KOPT-K1 (cell line): ENCODE data around the gene CD300LG.
"Not testable (repeated sequence)": the region's sequence is repeated elsewhere in the genome, so short reads cannot be mapped to it uniquely, and the experiment has no call there.

Experiments
- H3K27ac ChIP-seq: fragments of 200-600 bp; sonication (generic); 2 replicates; pipeline ENCODE4 v1.5.1; 2016; ENCODE audit warnings: antibody characterized with exemption, mild to moderate bottlenecking, low read depth, low read length; ENCODE audit not compliant: poor library complexity, severe bottlenecking
- H3K36me3 ChIP-seq: fragments of 200-600 bp; sonication (generic); 2 replicates; pipeline ENCODE4 v1.5.1; 2017; ENCODE audit warnings: antibody characterized with exemption, mild to moderate bottlenecking, low read length, moderate library complexity; ENCODE audit not compliant: insufficient read depth
- H3K9me3 ChIP-seq: fragments of 200-600 bp; sonication (generic); 2 replicates; pipeline ENCODE4 v1.5.1; 2017; ENCODE audit warnings: antibody characterized with exemption, low read length, mild to moderate bottlenecking; ENCODE audit not compliant: insufficient read depth, poor library complexity, severe bottlenecking

CD300LG gene, protein sequence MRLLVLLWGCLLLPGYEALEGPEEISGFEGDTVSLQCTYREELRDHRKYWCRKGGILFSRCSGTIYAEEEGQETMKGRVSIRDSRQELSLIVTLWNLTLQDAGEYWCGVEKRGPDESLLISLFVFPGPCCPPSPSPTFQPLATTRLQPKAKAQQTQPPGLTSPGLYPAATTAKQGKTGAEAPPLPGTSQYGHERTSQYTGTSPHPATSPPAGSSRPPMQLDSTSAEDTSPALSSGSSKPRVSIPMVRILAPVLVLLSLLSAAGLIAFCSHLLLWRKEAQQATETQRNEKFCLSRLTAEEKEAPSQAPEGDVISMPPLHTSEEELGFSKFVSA

DNA sequence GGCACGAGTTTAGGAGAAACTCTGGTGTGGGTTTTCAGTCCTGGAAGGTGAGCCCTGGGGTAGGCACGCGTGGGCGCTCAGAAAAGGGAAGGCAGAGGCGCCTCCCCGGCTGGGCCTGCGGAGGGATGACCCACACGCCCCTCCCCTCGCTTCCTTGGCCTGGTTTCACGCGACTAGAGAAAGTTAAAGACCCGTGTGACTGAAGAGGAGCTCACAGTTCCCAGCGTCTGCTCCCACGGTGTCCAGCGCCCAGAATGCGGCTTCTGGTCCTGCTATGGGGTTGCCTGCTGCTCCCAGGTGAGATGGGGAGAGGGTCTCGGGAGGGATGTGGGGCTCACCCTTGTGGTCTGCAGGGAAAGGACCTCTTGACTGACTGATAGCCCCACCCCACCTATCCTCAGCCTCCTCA lies at the start of gene CD300LG:
CD300LG (plus strand) TSS at position 214 of the 409 bp plus-strand sequence; CDS start at position 255, 41 bp downstream.
- no peak within 1 kb of the TSS for H3K27ac ChIP-seq
- H3K9me3 ChIP-seq, result no peaks in the 10 kb centered on the region
- no peaks in the 10 kb centered on the region for H3K36me3 ChIP-seq

DNA sequence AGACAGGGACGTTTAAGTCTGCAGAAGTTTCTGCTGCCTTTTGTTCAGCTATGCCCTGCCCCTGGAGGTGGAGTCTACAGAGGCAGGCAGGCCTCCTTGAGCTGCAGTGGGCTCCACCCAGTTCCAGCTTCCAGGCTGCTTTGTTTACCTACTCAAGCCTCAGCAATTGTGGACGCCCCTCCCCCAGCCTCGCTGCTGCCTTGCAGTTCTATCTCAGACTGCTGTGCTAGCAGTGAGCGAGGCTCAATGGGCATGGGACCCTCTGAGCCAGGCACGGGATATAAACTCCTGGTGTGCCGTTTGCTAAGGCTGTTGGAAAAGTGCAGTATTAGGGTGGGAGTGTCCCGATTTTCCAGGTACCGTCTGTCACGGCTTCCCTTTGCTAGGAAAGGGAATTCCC lies 49.0 kb upstream of the CD300LG start:
- not testable (repeated sequence) for H3K36me3 ChIP-seq, H3K9me3 ChIP-seq, H3K27ac ChIP-seq

DNA sequence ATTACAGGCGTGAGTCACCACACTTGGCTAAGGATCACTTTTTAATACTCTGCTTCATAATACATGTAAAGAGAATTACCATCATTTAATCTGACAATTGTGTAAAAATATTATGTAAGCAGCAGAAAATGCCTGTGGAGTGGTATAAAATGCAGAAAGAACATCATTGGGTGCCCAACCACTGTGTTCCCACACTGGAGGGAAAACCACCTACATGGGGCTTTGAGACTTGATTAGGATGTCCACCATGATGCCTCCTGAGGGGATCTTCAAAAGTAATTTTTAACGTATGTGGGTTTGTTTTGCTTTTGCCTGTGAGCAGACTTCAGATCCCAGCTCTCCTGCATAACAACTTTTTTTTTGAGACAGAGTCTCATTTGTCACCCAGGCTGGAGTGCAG lies 47.9 kb upstream of the CD300LG start:
- Histone ChIP-seq H3K27ac (no peak overlapping the region), H3K36me3 (no peaks in the 10 kb centered on the region), H3K9me3 (no peaks in the 10 kb centered on the region)

DNA sequence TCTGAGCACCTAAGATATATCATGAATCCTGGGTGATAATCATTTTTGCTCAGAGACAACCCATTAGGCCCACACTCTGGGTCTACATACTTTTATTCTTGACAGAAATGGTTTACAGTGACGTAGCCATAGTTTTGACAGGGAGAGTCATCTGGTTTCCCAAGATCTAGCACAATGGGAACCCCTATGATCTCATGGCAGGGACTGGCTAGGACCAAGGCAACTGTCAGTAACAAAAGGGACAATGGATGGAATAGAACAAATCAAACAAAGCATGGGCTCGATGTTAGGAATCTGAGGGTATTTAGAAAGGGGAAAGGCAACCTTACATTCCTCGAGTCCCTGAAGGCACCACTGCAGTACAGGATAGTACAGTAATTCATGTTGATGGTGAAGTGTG lies 46.2 kb upstream of the CD300LG start:
- peaks cover 11% of the 10 kb centered on the region for H3K9me3 ChIP-seq
- no peaks in the 10 kb centered on the region for H3K36me3 ChIP-seq
- no peak overlapping the region for H3K27ac ChIP-seq

GRCh38 chr17:43801844-43802243 lies 45.1 kb upstream of the CD300LG start:
- Histone ChIP-seq H3K36me3 (no peaks in the 10 kb centered on the region), H3K9me3 (peaks cover 11% of the 10 kb centered on the region), H3K27ac (no peak overlapping the region)

DNA sequence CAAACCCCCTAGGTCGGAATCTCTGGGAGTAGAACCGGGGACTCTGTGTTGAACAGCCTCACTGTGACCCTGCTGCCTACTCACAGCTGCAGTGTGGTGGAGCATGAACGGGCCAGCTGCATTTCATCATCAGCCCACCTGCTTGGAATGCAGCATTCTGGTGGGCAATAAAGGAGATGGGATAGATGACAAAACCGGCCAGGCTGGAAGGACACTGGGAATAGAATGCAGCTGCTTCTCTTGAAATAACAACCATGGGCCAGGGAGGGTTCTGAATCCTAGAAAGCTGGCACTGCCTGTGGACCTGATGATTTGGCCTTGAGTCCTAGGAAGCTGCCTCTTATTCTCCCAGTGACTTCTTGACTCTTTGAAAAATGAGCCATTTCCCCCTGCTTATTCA lies 43.2 kb upstream of the CD300LG start:
- H3K9me3 ChIP-seq, result peaks cover 11% of the 10 kb centered on the region
- no peak overlapping the region for H3K27ac ChIP-seq
- H3K36me3 ChIP-seq, result no peaks in the 10 kb centered on the region

DNA sequence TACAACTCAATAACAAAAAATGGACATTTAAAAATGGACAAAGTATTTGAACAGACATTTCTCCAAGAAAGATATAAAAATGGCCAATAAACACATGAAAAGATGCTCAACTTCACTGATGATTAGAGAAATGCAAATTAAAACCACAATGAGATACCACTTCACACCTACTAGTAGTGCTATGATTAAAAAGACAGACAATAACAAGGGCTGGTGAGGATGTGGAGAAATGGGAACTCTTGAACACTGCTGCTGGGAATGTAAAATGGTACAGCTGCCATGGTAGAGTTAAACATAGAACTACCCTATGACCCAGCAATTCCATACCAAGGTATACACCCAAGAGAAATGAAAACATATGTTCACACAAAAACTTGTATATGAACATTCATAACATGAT lies 41.9 kb upstream of the CD300LG start:
- Histone ChIP-seq H3K9me3 (peaks cover 11% of the 10 kb centered on the region), H3K27ac (no peak overlapping the region), H3K36me3 (no peaks in the 10 kb centered on the region)

GRCh38 chr17:43808076-43808475 lies 38.9 kb upstream of the CD300LG start:
- Histone ChIP-seq H3K27ac (no peak overlapping the region), H3K9me3 (peaks cover 11% of the 10 kb centered on the region), H3K36me3 (no peaks in the 10 kb centered on the region)

- no peak overlapping the region for H3K27ac ChIP-seq
- no peaks in the 10 kb centered on the region for H3K36me3 ChIP-seq
- peaks cover 11% of the 10 kb centered on the region for H3K9me3 ChIP-seq
Measured at GRCh38 chr17:43809121-43809520, 37.9 kb upstream of the CD300LG start.

DNA sequence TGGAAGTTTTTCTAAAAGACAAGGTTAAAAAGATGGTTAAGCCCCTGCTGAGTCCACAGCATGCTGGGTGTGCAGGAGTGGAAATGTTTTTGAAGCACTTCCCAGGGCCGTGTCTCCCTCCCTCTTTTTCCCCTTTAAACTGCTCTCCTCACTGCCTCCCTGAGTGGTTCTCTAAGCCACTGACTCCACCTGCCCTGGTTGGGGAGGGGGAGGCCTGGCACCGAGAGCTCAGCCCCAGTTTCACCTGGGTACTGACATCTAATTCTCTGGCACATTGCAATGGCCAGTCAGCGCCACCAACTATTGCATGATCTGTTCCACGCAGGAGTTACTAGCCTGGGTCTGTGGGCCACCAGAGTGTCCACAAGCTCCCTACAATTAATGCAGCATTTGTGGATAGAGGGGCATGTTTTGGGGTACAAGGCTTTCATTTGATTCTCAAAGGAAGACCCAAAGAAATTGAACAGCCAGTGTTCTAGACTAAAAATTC lies 36.7 kb upstream of the CD300LG start:
- H3K9me3 ChIP-seq, result peaks cover 4% of the 10 kb centered on the region
- no peak overlapping the region for H3K27ac ChIP-seq
- H3K36me3 ChIP-seq, result no peaks in the 10 kb centered on the region

- no peaks in the 10 kb centered on the region for H3K9me3 ChIP-seq
- H3K36me3 ChIP-seq, result no peaks in the 10 kb centered on the region
- H3K27ac ChIP-seq, result no peak overlapping the region
Measured at GRCh38 chr17:43810823-43811222, 36.2 kb upstream of the CD300LG start.

DNA sequence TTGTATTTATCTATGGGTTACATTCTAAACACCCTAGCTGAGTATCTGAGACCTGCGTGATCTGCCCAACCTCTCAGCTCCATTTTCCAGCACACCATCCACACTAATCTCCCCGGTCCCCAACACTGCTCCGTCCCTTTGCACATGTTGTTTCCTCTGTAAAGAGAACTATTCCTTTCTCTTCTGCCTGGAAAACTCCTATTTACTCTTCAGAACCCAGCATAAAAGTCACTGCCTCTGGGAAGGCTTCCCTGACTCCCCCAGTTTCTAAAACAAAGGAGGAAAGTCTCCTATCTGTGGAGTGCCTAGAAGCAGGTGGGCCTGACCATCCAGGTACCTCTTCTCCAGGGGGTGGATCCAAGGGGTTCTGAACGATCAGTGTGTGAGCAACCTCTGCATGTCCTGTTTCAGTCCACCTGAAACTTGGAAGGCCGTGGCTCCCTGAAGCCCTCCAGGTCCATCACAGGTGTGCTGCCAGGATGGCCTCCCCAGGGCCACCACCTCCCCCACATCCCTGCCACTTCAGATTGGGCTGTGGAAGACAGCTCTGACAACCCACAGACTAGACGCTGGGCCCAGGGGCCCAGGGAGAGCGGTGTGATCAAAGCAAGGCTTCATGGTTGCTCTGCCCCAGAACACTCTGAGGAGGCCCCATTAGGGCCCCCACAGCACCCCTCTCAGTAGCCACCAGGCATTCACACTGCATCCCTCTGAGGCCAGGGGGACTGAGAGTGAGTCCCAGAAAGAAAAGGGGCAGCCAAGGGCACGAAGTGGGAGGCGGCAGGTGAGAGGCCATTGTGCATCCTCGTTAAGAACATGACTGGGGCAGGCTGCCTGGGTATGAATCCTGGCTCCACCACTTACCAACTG lies 34.3 kb upstream of the CD300LG start:
- H3K9me3 ChIP-seq, result no peaks in the 10 kb centered on the region
- H3K27ac ChIP-seq, result no peak overlapping the region
- no peaks in the 10 kb centered on the region for H3K36me3 ChIP-seq

DNA sequence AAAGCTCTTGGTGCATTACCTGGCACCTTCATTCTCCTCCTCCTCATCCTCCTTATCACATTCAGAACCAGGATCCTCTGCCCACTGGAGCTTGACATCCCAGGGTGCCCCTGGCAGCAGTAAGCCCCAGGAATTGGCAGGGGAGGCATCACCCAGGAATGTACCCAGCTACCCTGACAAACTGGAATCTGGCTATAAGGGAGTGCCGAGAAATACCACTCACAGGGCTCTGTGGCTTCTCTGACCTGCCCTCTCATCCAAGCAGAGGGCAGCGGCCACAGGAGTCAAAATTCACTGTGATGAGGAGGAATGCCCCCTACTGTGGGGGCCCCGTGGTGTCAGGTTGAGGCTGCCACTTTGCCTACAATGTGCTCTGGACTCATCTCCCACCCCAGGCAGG lies 33.6 kb upstream of the CD300LG start:
- H3K36me3 ChIP-seq, result no peaks in the 10 kb centered on the region
- H3K27ac ChIP-seq, result no peak overlapping the region
- no peaks in the 10 kb centered on the region for H3K9me3 ChIP-seq

DNA sequence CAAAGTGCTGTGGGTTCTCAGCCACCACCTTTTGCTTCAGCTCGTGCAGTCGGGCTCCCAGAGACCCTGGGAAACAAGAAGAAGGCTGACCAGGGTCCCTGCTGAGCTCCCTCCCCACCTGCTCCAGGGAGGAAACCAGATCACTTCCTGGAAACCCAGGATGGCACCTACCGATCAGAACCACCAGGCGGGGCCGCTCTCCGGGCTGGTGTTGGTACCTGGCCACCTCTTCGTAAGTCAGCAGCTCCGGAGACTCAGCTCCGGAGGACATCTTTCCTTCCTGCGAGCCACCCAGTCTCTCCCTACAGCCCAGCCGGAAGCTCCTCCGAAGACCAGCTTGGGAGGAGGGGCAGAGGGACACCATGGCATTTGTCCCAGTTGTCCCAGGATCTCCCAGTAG lies 33.0 kb upstream of the CD300LG start:
- no peaks in the 10 kb centered on the region for H3K36me3 ChIP-seq
- no peak overlapping the region for H3K27ac ChIP-seq
- no peaks in the 10 kb centered on the region for H3K9me3 ChIP-seq

GRCh38 chr17:43814714-43815113 lies 32.3 kb upstream of the CD300LG start:
- H3K36me3 ChIP-seq, result no peaks in the 10 kb centered on the region
- no peak overlapping the region for H3K27ac ChIP-seq
- no peaks in the 10 kb centered on the region for H3K9me3 ChIP-seq
